HEK293 (cell line): ENCODE data around the gene FXYD3.
A peak's percentile ranks its signal among the peaks of the same experiment; 100 is the strongest.

Experiments
- CTCF ChIA-PET: fragments of 350-600 bp; formaldehyde crosslinking; extraction: SDS; loops from one replicate; lab custom pipeline; 2021; ENCODE audit warnings: antibody characterized with exemption; lab: Yijun Ruan, JAX
- POLR2A ChIA-PET: fragments of 300-600 bp; formaldehyde crosslinking; extraction: SDS; loops from one replicate; lab custom pipeline; 2020; ENCODE audit warnings: antibody characterized with exemption, inconsistent platforms; lab: Yijun Ruan, JAX
- H3K27ac ChIP-seq: fragments of 200-500 bp; sonication (Bioruptor generic); 2 replicates; pipeline ENCODE4 v1.5.1; 2014; ENCODE audit warnings: low read depth, low read length, control low read depth, inconsistent platforms; ENCODE audit errors: extremely low read depth
- H3K36me3 ChIP-seq, 2 experiments: fragments of 200-500 bp in 1 of 2; sonication (Bioruptor generic) in 1 of 2; 1 replicate in 1 of 2; 2 replicates in 1 of 2; pipeline ENCODE4 v1.5.1; 2014 to 2017; ENCODE audit warnings: inconsistent platforms in 2 of 2, low read length in 2 of 2; ENCODE audit not compliant: control insufficient read depth in 2 of 2, insufficient read depth in 1 of 2
- H3K4me1 ChIP-seq: fragments of 200-500 bp; sonication (Bioruptor generic); 2 replicates; pipeline ENCODE4 v1.5.1; 2014; ENCODE audit warnings: mild to moderate bottlenecking, low read length, inconsistent platforms; ENCODE audit not compliant: control insufficient read depth, insufficient read depth
- H3K4me3 ChIP-seq: 2 replicates; pipeline ENCODE4 v1.5.1; 2011; ENCODE audit warnings: low read depth, mild to moderate bottlenecking, control low read depth, low read length, moderate library complexity
- H3K9me3 ChIP-seq: fragments of 200-500 bp; sonication (Bioruptor generic); 2 replicates; pipeline ENCODE4 v1.5.1; 2014; ENCODE audit warnings: low read depth, low read length, inconsistent platforms; ENCODE audit not compliant: control insufficient read depth, insufficient read depth
- CTCF ChIP-seq: fragments of 450-650 bp; formaldehyde crosslinking; IDR thresholded peaks from 2 replicates; pipeline ENCODE4 v1.5.1; 2016; ENCODE audit warnings: missing biosample characterization, missing genetic modification characterization
- HOXA7 ChIP-seq: sonication (generic); formaldehyde crosslinking; IDR thresholded peaks from 2 replicates; pipeline ENCODE4 v1.8.1; 2022; ENCODE audit warnings: missing genetic modification reagents, borderline replicate concordance
- PBX3 ChIP-seq: sonication (generic); formaldehyde crosslinking; IDR thresholded peaks from 2 replicates; pipeline ENCODE4 v1.8.1; 2022; ENCODE audit warnings: mild to moderate bottlenecking, moderate library complexity, missing genetic modification reagents
- PRDM1 ChIP-seq: fragments of 450-650 bp; formaldehyde crosslinking; IDR thresholded peaks from 2 replicates; pipeline ENCODE4; 2016; ENCODE audit warnings: missing biosample characterization, missing genetic modification characterization
- PRDM10 ChIP-seq: fragments of 450-650 bp; formaldehyde crosslinking; IDR thresholded peaks from 2 replicates; pipeline ENCODE4 v1.5.1; 2016; ENCODE audit warnings: missing biosample characterization, missing genetic modification characterization
- SALL2 ChIP-seq: fragments of 450-650 bp; formaldehyde crosslinking; IDR thresholded peaks from 2 replicates; pipeline ENCODE4 v1.5.0; 2017; ENCODE audit warnings: missing biosample characterization, mild to moderate bottlenecking, missing genetic modification characterization, borderline replicate concordance
- SCRT1 ChIP-seq: fragments of 450-650 bp; formaldehyde crosslinking; IDR thresholded peaks from 2 replicates; pipeline ENCODE4 v1.5.1; 2016; ENCODE audit warnings: missing biosample characterization, missing genetic modification characterization, borderline replicate concordance
- SCRT2 ChIP-seq: fragments of 450-650 bp; formaldehyde crosslinking; IDR thresholded peaks from 2 replicates; pipeline ENCODE4 v1.5.1; 2016; ENCODE audit warnings: missing biosample characterization, missing genetic modification characterization
- TCF7L2 ChIP-seq: IDR thresholded peaks from 2 replicates; pipeline ENCODE4 v1.6.1; 2011; ENCODE audit warnings: low read depth, mild to moderate bottlenecking, inconsistent platforms, low read length, moderate library complexity, borderline replicate concordance
- TRIM28 ChIP-seq: IDR thresholded peaks from 2 replicates; pipeline ENCODE4 v1.6.1; 2011; ENCODE audit warnings: low read length, control low read depth, borderline replicate concordance
- YY1 ChIP-seq: fragments of 450-650 bp; formaldehyde crosslinking; IDR thresholded peaks from 2 replicates; pipeline ENCODE4 v1.5.1; 2018; ENCODE audit warnings: missing biosample characterization, missing genetic modification characterization
- YY2 ChIP-seq: fragments of 450-650 bp; formaldehyde crosslinking; IDR thresholded peaks from 2 replicates; pipeline ENCODE4 v1.5.1; 2016; ENCODE audit warnings: missing biosample characterization, missing genetic modification characterization
- ZBTB21 ChIP-seq: fragments of 450-650 bp; formaldehyde crosslinking; IDR thresholded peaks from 2 replicates; pipeline ENCODE4 v1.5.1; 2017; ENCODE audit warnings: missing biosample characterization, missing genetic modification characterization
- ZBTB26 ChIP-seq: fragments of 450-650 bp; formaldehyde crosslinking; optimal IDR thresholded peaks from 2 replicates; pipeline ENCODE3; 2016; ENCODE audit warnings: missing biosample characterization, mild to moderate bottlenecking, missing genetic modification characterization
- ZIC2 ChIP-seq: fragments of 450-650 bp; formaldehyde crosslinking; IDR thresholded peaks from 2 replicates; pipeline ENCODE4 v1.5.1; 2016; ENCODE audit warnings: missing biosample characterization, missing genetic modification characterization
- ZNF133 ChIP-seq: fragments of 450-650 bp; formaldehyde crosslinking; IDR thresholded peaks from 2 replicates; pipeline ENCODE4 v1.5.1; 2016; ENCODE audit warnings: missing biosample characterization, missing genetic modification characterization
- ZNF223 ChIP-seq: fragments of 450-650 bp; formaldehyde crosslinking; IDR thresholded peaks from 2 replicates; pipeline ENCODE4 v1.5.1; 2016; ENCODE audit warnings: missing biosample characterization, missing genetic modification characterization
- ZNF26 ChIP-seq: fragments of 450-650 bp; formaldehyde crosslinking; IDR thresholded peaks from 2 replicates; pipeline ENCODE4 v1.5.1; 2016; ENCODE audit warnings: missing biosample characterization, missing genetic modification characterization
- ZNF266 ChIP-seq: fragments of 450-650 bp; formaldehyde crosslinking; IDR thresholded peaks from 2 replicates; pipeline ENCODE4 v1.5.1; 2016; ENCODE audit warnings: missing biosample characterization, missing genetic modification characterization, low read depth
- ZNF394 ChIP-seq: fragments of 450-650 bp; formaldehyde crosslinking; IDR thresholded peaks from 2 replicates; pipeline ENCODE4 v1.5.1; 2016; ENCODE audit warnings: missing biosample characterization, missing genetic modification characterization, mild to moderate bottlenecking, moderate library complexity, borderline replicate concordance
- ZNF426 ChIP-seq: fragments of 450-650 bp; formaldehyde crosslinking; IDR thresholded peaks from 2 replicates; pipeline ENCODE4 v1.5.1; 2017; ENCODE audit warnings: missing biosample characterization, missing genetic modification characterization, mild to moderate bottlenecking, inconsistent platforms, moderate library complexity
- ZNF555 ChIP-seq: fragments of 450-650 bp; formaldehyde crosslinking; conservative IDR thresholded peaks from 2 replicates; pipeline ENCODE4 v1.5.1; 2017; ENCODE audit warnings: missing biosample characterization, mild to moderate bottlenecking, missing genetic modification characterization, inconsistent platforms
- ZNF658 ChIP-seq: fragments of 450-650 bp; formaldehyde crosslinking; IDR thresholded peaks from 2 replicates; pipeline ENCODE4; 2016; ENCODE audit warnings: missing biosample characterization, missing genetic modification characterization
- ZNF664 ChIP-seq: fragments of 450-650 bp; formaldehyde crosslinking; IDR thresholded peaks from 2 replicates; pipeline ENCODE4 v1.5.1; 2016; ENCODE audit warnings: missing biosample characterization, missing genetic modification characterization
- ZNF677 ChIP-seq: fragments of 450-650 bp; IDR thresholded peaks from 2 replicates; pipeline ENCODE4 v1.5.0; 2018; ENCODE audit warnings: missing biosample characterization, mild to moderate bottlenecking, missing genetic modification characterization, moderate library complexity

FXYD3 gene

GRCh38 chr19:35146746-35147459 is 31.3 kb downstream of the FXYD3 start:
- ChIA-PET POLR2A (no interaction called here), CTCF (interaction anchor here (0.5 to 4.0 kb wide), 6 partner anchors 12 to 502 kb away, joined by 3 to 32 read pairs (median 3); partner anchors contain the start of gene LGI4)
- Histone ChIP-seq H3K4me1 (peaks cover 27% of the 10 kb centered on the region), H3K4me3 (no peak overlapping the region), H3K27ac (no peak overlapping the region), H3K36me3 (no peaks in the 10 kb centered on the region), H3K9me3 (no peaks in the 10 kb centered on the region)
- TF ChIP-seq PRDM10 (tag by site-specific recombination) (peak; percentile 63; the same call in 1 of the 2 replicates), CTCF (tag by site-specific recombination) (no peak), ZNF133 (tag by site-specific recombination) (no peak), YY2 (no peak), SCRT2 (tag by site-specific recombination) (peak; percentile 63), SCRT1 (tag by site-specific recombination) (0 out of 2 replicates have a peak, but pooled peaks have one; percentile 26), TRIM28 (peak; percentile 22; the same call in 1 of the 2 replicates), ZNF426 (tag by site-specific recombination) (no peak), ZIC2 (tag by site-specific recombination) (0 out of 2 replicates have a peak, but pooled peaks have one; percentile 30), ZNF555 (tag by site-specific recombination) (no peak), PRDM1 (tag by site-specific recombination) (no peak), ZNF394 (tag by site-specific recombination) (no peak)

GRCh38 chr19:35149463-35149862 is 33.8 kb downstream of the FXYD3 start:
- ChIA-PET POLR2A (no interaction called here), CTCF (interaction anchor here (0.6 to 1.9 kb wide), 7 partner anchors 8 to 312 kb away, joined by 3 to 8 read pairs (median 4); no protein-coding TSS in a partner anchor)
- Histone ChIP-seq H3K9me3 (no peaks in the 10 kb centered on the region), H3K27ac (no peak overlapping the region), H3K4me1 (peaks cover 18% of the 10 kb centered on the region), H3K4me3 (no peak overlapping the region), H3K36me3 (no peaks in the 10 kb centered on the region; a peak in 1 of 3 replicates)
- no peak for TF ChIP-seq ZNF658 (tag by site-specific recombination)
- no peak for TF ChIP-seq ZNF26 (tag by site-specific recombination)
- 0 out of 2 replicates have a peak, but pooled peaks have one; percentile 11 for TF ChIP-seq ZNF223
- 0 out of 2 replicates have a peak, but pooled peaks have one; percentile 8 for TF ChIP-seq ZBTB21 (tag by site-specific recombination)
- no peak for TF ChIP-seq ZNF266 (tag by site-specific recombination)
- TF ChIP-seq PBX3 = no peak
- TF ChIP-seq YY1 (tag by site-specific recombination) = no peak
- no peak for TF ChIP-seq ZNF677 (tag by site-specific recombination)
- TF ChIP-seq TCF7L2 = no peak
- no peak for TF ChIP-seq ZBTB26 (tag by site-specific recombination)
- no peak for TF ChIP-seq ZNF664 (tag by site-specific recombination)
- TF ChIP-seq HOXA7 (CRISPR knock-in tag) = no peak
- TF ChIP-seq ZNF133 (tag by site-specific recombination) = no peak
- no peak for TF ChIP-seq SALL2 (tag by site-specific recombination)
